Measurements from ENCODE around the gene GPHA2. TPM values are rescaled to one million over a fixed set of nuclear protein-coding genes. Genes with fewer than 3 reads are reported as not detected.

Gene GPHA2
- total and polyA plus RNA-seq, 2 of the 13 experiments (the other 11 are each of a cell fraction or from before 2014, with no cell fraction given): 13.0 to 19.1 TPM

GRCh38 chr11:64916040-64916774 lies 19.5 kb downstream of the GPHA2 start (continued):
- no peak; the same call in 1 of the 2 replicates for TF ChIP-seq ZBTB34 (CRISPR knock-in tag; IDR thresholded peaks at IDR 0.05)
- TF ChIP-seq MAF1 (CRISPR knock-in tag; IDR thresholded peaks at IDR 0.05; ENCODE audit: borderline replicate concordance): no peak
- TF ChIP-seq AHR (CRISPR knock-in tag; IDR thresholded peaks at IDR 0.05): no peak
- no peak for TF ChIP-seq KAT8 (CRISPR knock-in tag; IDR thresholded peaks at IDR 0.05)
- TF ChIP-seq HOXA3 (CRISPR knock-in tag; IDR thresholded peaks at IDR 0.05): peak; percentile 56; the same call in 1 of the 2 replicates
- no peak for TF ChIP-seq ZNF382 (CRISPR knock-in tag; IDR thresholded peaks at IDR 0.05; ENCODE audit: borderline replicate concordance)
- TF ChIP-seq JARID2 (CRISPR knock-in tag; IDR thresholded peaks at IDR 0.05; ENCODE audit: insufficient replicate concordance): no peak
- no peak for TF ChIP-seq KLF9 (CRISPR knock-in tag; IDR thresholded peaks at IDR 0.05; ENCODE audit: low read depth)
- no peak for TF ChIP-seq THAP9 (CRISPR knock-in tag; IDR thresholded peaks at IDR 0.05; ENCODE audit: borderline replicate concordance)
- no peak for TF ChIP-seq ZBTB44 (CRISPR knock-in tag; IDR thresholded peaks at IDR 0.05)
- peak; percentile 12 for TF ChIP-seq ZNF501 (CRISPR knock-in tag; IDR thresholded peaks at IDR 0.05)
- TF ChIP-seq TGIF2 (CRISPR knock-in tag; IDR thresholded peaks at IDR 0.05): peak; percentile 74; the same call in 1 of the 2 replicates
- no peak for TF ChIP-seq ZNF703 (CRISPR knock-in tag; IDR thresholded peaks at IDR 0.05; ENCODE audit: borderline replicate concordance)
- TF ChIP-seq ELF3 (CRISPR knock-in tag; IDR thresholded peaks at IDR 0.05): peak; percentile 90
- TF ChIP-seq MTA3 (CRISPR knock-in tag; IDR thresholded peaks at IDR 0.05): no peak
- no peak for TF ChIP-seq XBP1 (CRISPR knock-in tag; IDR thresholded peaks at IDR 0.05)
- TF ChIP-seq ATF7-NPFF (CRISPR knock-in tag; IDR thresholded peaks at IDR 0.05; ENCODE audit: low read depth): no peak
- TF ChIP-seq HMGA1 (CRISPR knock-in tag; conservative IDR thresholded peaks at IDR 0.05): no peak
- no peak for TF ChIP-seq FOXM1 (CRISPR knock-in tag; IDR thresholded peaks at IDR 0.05)
- TF ChIP-seq ZNF282 (IDR thresholded peaks at IDR 0.05; ENCODE audit: partially characterized antibody): no peak
- TF ChIP-seq FIP1L1 (IDR thresholded peaks at IDR 0.05; ENCODE audit: borderline replicate concordance, insufficient read depth, low read depth, low read length): no peak
- TF ChIP-seq SOX13 (IDR thresholded peaks at IDR 0.05): no peak
- peak in 1 of 2 experiments; percentile 13; a peak in 1 of 4 replicates for TF ChIP-seq SOX13 (CRISPR knock-in tag; conservative IDR thresholded peaks at IDR 0.05 in 1 of 2, IDR thresholded peaks at IDR 0.05 in 1 of 2)
- TF ChIP-seq ZNF263 (CRISPR knock-in tag; IDR thresholded peaks at IDR 0.05): no peak
- TF ChIP-seq TEAD2 (CRISPR knock-in tag; IDR thresholded peaks at IDR 0.05): no peak
- TF ChIP-seq ZNF552 (CRISPR knock-in tag; IDR thresholded peaks at IDR 0.05; ENCODE audit: borderline replicate concordance): no peak
- no peak for TF ChIP-seq PAX8 (CRISPR knock-in tag; IDR thresholded peaks at IDR 0.05; ENCODE audit: borderline replicate concordance)

All from HepG2 (cell line).